Mesothelial cell of epicardium (in vitro differentiated cells): ENCODE data around the gene ANKS3. TPM values are rescaled to one million over a fixed set of nuclear protein-coding genes. Genes with fewer than 3 reads are reported as not detected.

ENCODE experiments used
- DNase-seq, 2 experiments: peaks; one replicate each; pipeline ENCODE4 v3.0.0; 2021; ENCODE audit warnings: low spot score in 2 of 2; ENCODE audit not compliant: unreplicated experiment in 2 of 2
- H3K27ac Mint-ChIP-seq: 2 replicates; pipeline ENCODE4 v1.8.0; 2021; ENCODE audit warnings: mixed read lengths
- H3K27me3 Mint-ChIP-seq: 2 replicates; pipeline ENCODE4 v1.8.0; 2021; ENCODE audit warnings: low read depth, mixed read lengths
- H3K36me3 Mint-ChIP-seq: 2 replicates; pipeline ENCODE4 v1.8.0; 2021; ENCODE audit warnings: mixed read lengths
- H3K4me1 Mint-ChIP-seq: 2 replicates; pipeline ENCODE4 v1.8.0; 2021; ENCODE audit warnings: mixed read lengths
- H3K4me3 Mint-ChIP-seq: 2 replicates; pipeline ENCODE4 v1.8.0; 2021; ENCODE audit warnings: mild to moderate bottlenecking, moderate library complexity, mixed read lengths
- H3K9me3 Mint-ChIP-seq: 2 replicates; pipeline ENCODE4 v1.8.0; 2021; ENCODE audit warnings: mixed read lengths
- CTCF ChIP-seq: fragments of 200-600 bp; sonication (generic); IDR thresholded peaks from one replicate; pipeline ENCODE4 v1.5.0; 2021; ENCODE audit warnings: antibody characterized with exemption; ENCODE audit not compliant: unreplicated experiment
- total RNA-seq: library from RNA; stranded (reverse); gene quantifications from 3 replicates; pipeline ENCODE4 v1.2.1, GENCODE V29; 2021

ANKS3 gene
- total RNA-seq, 1 donor from 2014 or later = 45.8 TPM

DNA sequence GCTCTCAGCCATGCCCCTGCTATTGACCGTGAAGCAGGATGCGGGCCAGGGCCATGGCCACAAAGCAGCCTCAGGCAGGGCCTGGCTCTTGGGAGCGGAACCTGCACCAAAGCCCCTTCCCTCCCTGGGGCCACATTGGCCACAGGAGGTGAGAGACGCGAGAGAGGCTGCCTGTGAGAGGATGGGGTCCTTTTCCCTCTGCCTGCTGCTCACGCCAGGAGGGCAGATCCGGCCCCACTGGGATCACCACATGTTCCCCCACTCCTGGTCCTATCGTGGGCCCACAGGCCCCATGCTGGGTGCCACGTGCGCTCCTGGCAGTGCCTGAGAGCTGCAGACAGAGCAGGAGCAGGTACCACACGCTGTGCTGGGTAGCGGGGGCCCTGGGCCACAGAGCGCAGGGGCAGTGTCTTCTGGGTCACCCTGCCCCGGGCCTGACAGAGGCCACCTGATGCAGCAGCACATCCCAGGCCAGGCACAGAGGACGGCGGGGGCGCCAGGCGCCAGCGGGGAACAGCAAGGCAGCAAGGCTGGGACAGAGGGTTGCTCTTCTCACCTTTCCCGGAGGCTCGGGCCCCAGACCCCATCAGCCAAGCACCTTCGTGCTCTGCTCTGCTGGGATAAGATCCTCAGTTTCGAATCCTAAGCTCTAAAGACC lies 49.9 kb downstream of the ANKS3 start:
- no peak overlapping the region for H3K27ac Mint-ChIP-seq
- TF ChIP-seq CTCF = no peak
- H3K27me3 Mint-ChIP-seq = no peaks in the 10 kb centered on the region
- H3K4me1 Mint-ChIP-seq = peaks cover 17% of the 10 kb centered on the region
- H3K9me3 Mint-ChIP-seq = no peaks in the 10 kb centered on the region
- DNase-seq = no peak
- no peak overlapping the region for H3K4me3 Mint-ChIP-seq
- H3K36me3 Mint-ChIP-seq = peaks cover 8% of the 10 kb centered on the region

DNA sequence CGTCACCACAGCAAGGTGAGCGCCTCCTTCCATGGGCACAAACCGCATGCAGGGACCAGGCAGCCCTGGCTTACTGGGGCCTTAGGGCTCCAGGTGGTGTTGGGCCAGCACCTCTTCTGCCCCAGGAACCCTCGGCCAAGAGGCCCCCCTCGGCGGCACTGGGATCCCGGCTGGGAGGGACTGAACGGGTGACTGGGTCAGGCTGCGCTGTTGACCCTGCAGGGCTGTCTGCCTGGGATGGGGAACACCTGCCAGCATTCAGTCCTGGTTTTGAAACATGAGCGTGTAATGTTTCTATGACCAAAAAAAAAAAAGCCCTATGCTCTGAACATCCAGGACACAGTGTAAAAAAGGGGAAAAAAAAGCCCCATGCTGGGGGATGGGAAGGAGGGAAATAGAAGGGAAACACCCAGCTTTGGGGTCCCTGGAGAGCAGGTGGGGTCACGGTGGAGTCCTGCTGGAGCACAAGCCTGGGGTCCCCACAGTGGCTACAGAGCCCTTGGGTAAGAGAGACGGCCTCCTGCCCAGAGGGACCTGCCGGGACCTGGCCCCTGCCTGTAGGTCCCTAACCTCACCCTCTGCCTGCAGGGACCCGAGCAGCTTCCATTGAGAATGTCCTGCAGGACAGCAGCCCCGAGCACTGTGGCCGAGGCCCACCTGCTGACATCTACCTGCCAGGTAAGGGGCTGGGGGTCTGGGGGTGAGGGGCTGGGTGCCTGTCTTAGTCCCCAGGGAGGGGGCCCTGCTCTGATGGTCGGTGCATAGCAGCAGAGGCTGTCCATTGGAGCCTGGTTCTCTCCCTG lies 50.6 kb downstream of the ANKS3 start:
- DNase-seq = no peak
- Mint-ChIP-seq H3K4me1 (peaks cover 23% of the 10 kb centered on the region), H3K36me3 (peaks cover 8% of the 10 kb centered on the region), H3K9me3 (no peaks in the 10 kb centered on the region), H3K4me3 (no peak overlapping the region), H3K27me3 (no peaks in the 10 kb centered on the region), H3K27ac (no peak overlapping the region)
- no peak for TF ChIP-seq CTCF

DNA sequence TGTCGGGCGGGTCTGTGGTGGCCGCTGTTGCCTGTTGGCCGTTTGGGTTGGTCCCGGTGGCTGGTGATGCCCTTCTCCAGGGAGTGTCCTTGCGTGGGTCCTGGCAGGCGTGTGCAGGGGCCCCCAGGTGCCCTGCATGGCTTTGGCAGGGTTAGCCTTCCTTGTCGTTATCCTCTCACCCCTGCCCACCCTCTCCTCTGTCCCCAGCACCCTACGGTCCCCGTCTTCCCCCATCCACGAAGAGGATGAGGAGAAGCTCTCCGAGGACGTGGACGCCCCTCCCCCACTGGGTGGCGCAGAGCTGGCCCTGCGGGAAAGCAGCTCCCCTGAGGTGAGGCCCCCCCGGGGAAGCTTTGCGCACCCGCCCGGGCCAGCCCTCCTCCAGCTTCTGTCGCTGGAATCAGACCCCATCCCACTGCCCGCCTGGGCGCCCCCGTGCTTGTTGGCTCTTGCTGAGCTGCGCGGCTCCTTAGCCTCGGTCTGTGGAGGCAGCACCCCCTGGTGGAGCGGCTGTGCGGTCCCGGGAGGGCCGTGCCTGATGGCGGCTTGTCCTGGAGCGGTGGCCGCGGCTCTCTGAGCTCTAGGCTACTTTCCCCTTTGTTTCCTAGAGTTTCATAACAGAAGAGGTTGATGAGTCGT lies 51.3 kb downstream of the ANKS3 start:
- Mint-ChIP-seq H3K27ac (no peak overlapping the region), H3K9me3 (no peaks in the 10 kb centered on the region), H3K36me3 (peaks cover 8% of the 10 kb centered on the region), H3K4me3 (no peak overlapping the region), H3K4me1 (peaks cover 28% of the 10 kb centered on the region), H3K27me3 (no peaks in the 10 kb centered on the region)
- TF ChIP-seq CTCF = no peak
- DNase-seq = no peak

GRCh38 chr16:4682084-4682591 lies 51.9 kb downstream of the ANKS3 start:
- Mint-ChIP-seq H3K4me1 (peaks cover 28% of the 10 kb centered on the region), H3K4me3 (no peak overlapping the region), H3K9me3 (no peaks in the 10 kb centered on the region), H3K27me3 (no peaks in the 10 kb centered on the region), H3K27ac (no peak overlapping the region), H3K36me3 (peaks cover 8% of the 10 kb centered on the region)
- DNase-seq = no peak
- no peak for TF ChIP-seq CTCF

DNA sequence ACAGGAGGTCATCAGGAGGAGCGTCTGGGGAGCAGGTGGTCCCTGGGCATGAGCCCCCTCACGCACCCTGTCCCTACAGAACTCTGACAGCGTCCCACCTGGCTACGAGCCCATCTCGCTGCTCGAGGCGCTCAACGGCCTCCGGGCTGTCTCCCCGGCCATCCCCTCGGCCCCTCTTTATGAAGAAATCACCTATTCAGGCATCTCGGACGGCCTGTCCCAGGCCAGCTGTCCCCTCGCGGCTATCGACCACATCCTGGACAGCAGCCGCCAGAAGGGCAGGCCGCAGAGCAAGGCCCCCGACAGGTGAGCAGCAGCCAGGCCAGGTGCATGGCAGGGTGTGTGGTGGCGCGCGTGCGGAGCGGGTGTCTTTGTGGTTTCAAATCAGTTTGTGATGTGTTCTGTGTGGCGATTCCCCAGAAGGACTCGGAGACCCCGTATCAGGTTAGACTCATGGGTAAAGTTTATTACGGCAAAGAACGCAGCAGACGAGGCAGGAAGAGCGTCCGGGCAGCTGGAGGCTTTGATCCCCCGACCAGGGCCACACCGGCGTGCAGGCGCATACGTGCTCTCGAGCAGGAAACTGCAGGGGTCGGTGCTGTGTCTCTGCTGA lies 52.5 kb downstream of the ANKS3 start:
- TF ChIP-seq CTCF = no peak
- Mint-ChIP-seq H3K9me3 (no peaks in the 10 kb centered on the region), H3K36me3 (peaks cover 8% of the 10 kb centered on the region), H3K4me3 (no peak overlapping the region), H3K27ac (no peak overlapping the region), H3K27me3 (no peaks in the 10 kb centered on the region), H3K4me1 (peaks cover 28% of the 10 kb centered on the region)
- DNase-seq = no peak
